ENCODE data around the gene DNAH10. TPM values are rescaled to one million over a fixed set of nuclear protein-coding genes. Genes with fewer than 3 reads are reported as not detected.

DNAH10 gene
- total RNA-seq, 2 donors from 2014 or later, result 0.09 to 0.64 TPM

GRCh38 chr12:123723011-123723410, 39.1 kb upstream of the DNAH10 start:
- H3K36me3 Mint-ChIP-seq (ENCODE audit: low read depth), result peaks cover 57% of the 10 kb centered on the region
- no peak overlapping the region for H3K9ac ChIP-seq (ENCODE audit: extremely low read depth, low read length, poor library complexity, severe bottlenecking)
- WGBS, 2 experiments (ENCODE audit: insufficient coverage in 1 of 2, insufficient read length in 1 of 2), result 94 to 95% methylated on average over 7 to 8 of the region's 8 CpGs
- peak overlapping the region; percentile 67 for H3K27ac Mint-ChIP-seq
- H3K9me3 ChIP-seq (ENCODE audit: control insufficient read depth, low read length), result no peaks in the 10 kb centered on the region
- TF ChIP-seq, protein P1, sequence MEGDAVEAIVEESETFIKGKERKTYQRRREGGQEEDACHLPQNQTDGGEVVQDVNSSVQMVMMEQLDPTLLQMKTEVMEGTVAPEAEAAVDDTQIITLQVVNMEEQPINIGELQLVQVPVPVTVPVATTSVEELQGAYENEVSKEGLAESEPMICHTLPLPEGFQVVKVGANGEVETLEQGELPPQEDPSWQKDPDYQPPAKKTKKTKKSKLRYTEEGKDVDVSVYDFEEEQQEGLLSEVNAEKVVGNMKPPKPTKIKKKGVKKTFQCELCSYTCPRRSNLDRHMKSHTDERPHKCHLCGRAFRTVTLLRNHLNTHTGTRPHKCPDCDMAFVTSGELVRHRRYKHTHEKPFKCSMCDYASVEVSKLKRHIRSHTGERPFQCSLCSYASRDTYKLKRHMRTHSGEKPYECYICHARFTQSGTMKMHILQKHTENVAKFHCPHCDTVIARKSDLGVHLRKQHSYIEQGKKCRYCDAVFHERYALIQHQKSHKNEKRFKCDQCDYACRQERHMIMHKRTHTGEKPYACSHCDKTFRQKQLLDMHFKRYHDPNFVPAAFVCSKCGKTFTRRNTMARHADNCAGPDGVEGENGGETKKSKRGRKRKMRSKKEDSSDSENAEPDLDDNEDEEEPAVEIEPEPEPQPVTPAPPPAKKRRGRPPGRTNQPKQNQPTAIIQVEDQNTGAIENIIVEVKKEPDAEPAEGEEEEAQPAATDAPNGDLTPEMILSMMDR (conservative IDR thresholded peaks at IDR 0.05), result no peak
- no peaks in the 10 kb centered on the region for H3K27me3 ChIP-seq (ENCODE audit: control insufficient read depth, insufficient read depth, low read length, poor library complexity, severe bottlenecking)
- H3K27ac ChIP-seq (ENCODE audit: low read depth, low read length), result no peak overlapping the region
- H3K4me3 Mint-ChIP-seq, result no peak overlapping the region
- H3K4me1 Mint-ChIP-seq, result peaks cover 36% of the 10 kb centered on the region
- peaks cover 20% of the 10 kb centered on the region for H3K4me1 ChIP-seq (ENCODE audit: control insufficient read depth, insufficient read depth, low read length)
- H3K9me3 Mint-ChIP-seq, result no peaks in the 10 kb centered on the region
- no peak for DNase-seq
- H3K36me3 ChIP-seq (ENCODE audit: control insufficient read depth, insufficient read depth, low read length), result peaks cover 70% of the 10 kb centered on the region
- no peaks in the 10 kb centered on the region for H3K27me3 Mint-ChIP-seq (ENCODE audit: insufficient read depth)
- H3K4me3 ChIP-seq (ENCODE audit: low read length), result no peak overlapping the region

GRCh38 chr12:123723765-123724164, 38.3 kb upstream of the DNAH10 start:
- no peaks in the 10 kb centered on the region for H3K9me3 ChIP-seq (ENCODE audit: control insufficient read depth, low read length)
- WGBS, 2 experiments (ENCODE audit: insufficient coverage in 1 of 2, insufficient read length in 1 of 2), result 93 to 99% methylated on average over 2 to 5 of the region's 5 CpGs
- Mint-ChIP-seq H3K27ac (no peak overlapping the region), H3K27me3 (ENCODE audit: insufficient read depth) (no peaks in the 10 kb centered on the region), H3K4me1 (peaks cover 34% of the 10 kb centered on the region), H3K36me3 (ENCODE audit: low read depth) (peaks cover 64% of the 10 kb centered on the region), H3K9me3 (no peaks in the 10 kb centered on the region), H3K4me3 (no peak overlapping the region)
- no peak for DNase-seq
- TF ChIP-seq, protein P1 (conservative IDR thresholded peaks at IDR 0.05), result no peak
- peaks cover 78% of the 10 kb centered on the region for H3K36me3 ChIP-seq (ENCODE audit: control insufficient read depth, insufficient read depth, low read length)
- H3K27me3 ChIP-seq (ENCODE audit: control insufficient read depth, insufficient read depth, low read length, poor library complexity, severe bottlenecking), result no peaks in the 10 kb centered on the region
- no peak overlapping the region for H3K27ac ChIP-seq (ENCODE audit: low read depth, low read length)
- H3K4me1 ChIP-seq (ENCODE audit: control insufficient read depth, insufficient read depth, low read length), result peaks cover 20% of the 10 kb centered on the region
- H3K4me3 ChIP-seq (ENCODE audit: low read length), result no peak overlapping the region
- H3K9ac ChIP-seq (ENCODE audit: extremely low read depth, low read length, poor library complexity, severe bottlenecking), result no peak overlapping the region

- Histone ChIP-seq H3K9ac (ENCODE audit: extremely low read depth, low read length, poor library complexity, severe bottlenecking) (no peak overlapping the region), H3K27ac (ENCODE audit: low read depth, low read length) (no peak overlapping the region), H3K36me3 (ENCODE audit: control insufficient read depth, insufficient read depth, low read length) (peaks cover 89% of the 10 kb centered on the region), H3K27me3 (ENCODE audit: control insufficient read depth, insufficient read depth, low read length, poor library complexity, severe bottlenecking) (no peaks in the 10 kb centered on the region), H3K4me1 (ENCODE audit: control insufficient read depth, insufficient read depth, low read length) (peaks cover 9% of the 10 kb centered on the region), H3K9me3 (ENCODE audit: control insufficient read depth, low read length) (no peaks in the 10 kb centered on the region), H3K4me3 (ENCODE audit: low read length) (no peak overlapping the region)
- no peak for DNase-seq
- Mint-ChIP-seq H3K4me1 (peaks cover 16% of the 10 kb centered on the region), H3K36me3 (ENCODE audit: low read depth) (peaks cover 82% of the 10 kb centered on the region), H3K9me3 (no peaks in the 10 kb centered on the region), H3K4me3 (no peak overlapping the region), H3K27me3 (ENCODE audit: insufficient read depth) (no peaks in the 10 kb centered on the region), H3K27ac (no peak overlapping the region)
- WGBS, 2 experiments (ENCODE audit: insufficient coverage in 1 of 2, insufficient read length in 1 of 2), result 77 to 100% methylated on average over 1 to 2 of the region's 2 CpGs
- TF ChIP-seq, protein P1 (conservative IDR thresholded peaks at IDR 0.05), result no peak
Measured at GRCh38 chr12:123726244-123726643, 35.9 kb upstream of the DNAH10 start.
